ENCODE measurements around the gene RTRAF. TPM values are rescaled to one million over a fixed set of nuclear protein-coding genes. Genes with fewer than 3 reads are reported as not detected.

RTRAF gene
- total and polyA plus RNA-seq, 2 donors (not counting 1 experiment from before 2014, with no cell fraction given): 147 to 222 TPM

DNA sequence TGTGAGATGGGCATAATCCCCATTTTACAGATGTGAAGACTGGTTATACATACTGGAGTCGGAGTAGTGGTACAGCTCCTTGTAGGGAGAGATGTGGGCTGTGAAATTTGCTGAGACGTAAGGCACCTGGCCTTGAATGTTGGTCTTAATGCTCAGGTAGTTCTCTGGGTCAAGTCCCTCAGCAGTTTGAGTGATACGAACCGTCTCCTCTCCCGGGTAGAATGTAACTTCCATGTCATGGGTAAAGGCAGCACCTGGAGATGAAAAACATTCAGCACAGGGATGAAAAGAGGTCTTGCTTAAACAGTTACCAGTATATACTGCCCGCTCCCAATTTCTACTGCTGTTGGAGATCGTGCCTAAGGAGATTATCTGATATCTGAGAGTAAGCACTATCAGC is 51.3 kb downstream of the RTRAF start:
- Histone ChIP-seq H3K27ac (ENCODE audit: insufficient read depth, low read length) (no peak overlapping the region), H3K4me2 (ENCODE audit: extremely low read depth, insufficient read depth, low read length) (no peak overlapping the region), H3K79me2 (ENCODE audit: control insufficient read depth, insufficient read depth, low read length) (peaks cover 50% of the 10 kb centered on the region), H2AFZ (ENCODE audit: low read length) (no peak overlapping the region), H3K27me3 (ENCODE audit: control insufficient read depth, insufficient read depth, low read length) (no peaks in the 10 kb centered on the region), H3K36me3 (ENCODE audit: control insufficient read depth, insufficient read depth, low read length) (peaks cover 22% of the 10 kb centered on the region), H4K20me1 (ENCODE audit: control insufficient read depth, extremely low read depth, insufficient read depth, low read length) (no peaks in the 10 kb centered on the region), H3K4me1 (ENCODE audit: control insufficient read depth, extremely low read depth, insufficient read depth, low read length) (peaks cover 26% of the 10 kb centered on the region), H3K9me3 (ENCODE audit: control insufficient read depth, insufficient read depth, low read depth, low read length) (no peaks in the 10 kb centered on the region), H3K4me3 (replicated peaks in 1 of 4; ENCODE audit: control extremely low read depth in 1 of 4, insufficient read depth in 1 of 4, low read depth in 3 of 4, low read length in 4 of 4) (no peak overlapping the region), H3K9ac (ENCODE audit: insufficient read depth, low read length) (no peak overlapping the region)
- no peak for DNase-seq (ENCODE audit: low read depth in 2 of 2)
- TF ChIP-seq, protein P1, sequence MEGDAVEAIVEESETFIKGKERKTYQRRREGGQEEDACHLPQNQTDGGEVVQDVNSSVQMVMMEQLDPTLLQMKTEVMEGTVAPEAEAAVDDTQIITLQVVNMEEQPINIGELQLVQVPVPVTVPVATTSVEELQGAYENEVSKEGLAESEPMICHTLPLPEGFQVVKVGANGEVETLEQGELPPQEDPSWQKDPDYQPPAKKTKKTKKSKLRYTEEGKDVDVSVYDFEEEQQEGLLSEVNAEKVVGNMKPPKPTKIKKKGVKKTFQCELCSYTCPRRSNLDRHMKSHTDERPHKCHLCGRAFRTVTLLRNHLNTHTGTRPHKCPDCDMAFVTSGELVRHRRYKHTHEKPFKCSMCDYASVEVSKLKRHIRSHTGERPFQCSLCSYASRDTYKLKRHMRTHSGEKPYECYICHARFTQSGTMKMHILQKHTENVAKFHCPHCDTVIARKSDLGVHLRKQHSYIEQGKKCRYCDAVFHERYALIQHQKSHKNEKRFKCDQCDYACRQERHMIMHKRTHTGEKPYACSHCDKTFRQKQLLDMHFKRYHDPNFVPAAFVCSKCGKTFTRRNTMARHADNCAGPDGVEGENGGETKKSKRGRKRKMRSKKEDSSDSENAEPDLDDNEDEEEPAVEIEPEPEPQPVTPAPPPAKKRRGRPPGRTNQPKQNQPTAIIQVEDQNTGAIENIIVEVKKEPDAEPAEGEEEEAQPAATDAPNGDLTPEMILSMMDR (conservative IDR thresholded peaks at IDR 0.05 in 1 of 2, IDR thresholded peaks at IDR 0.05 in 1 of 2; ENCODE audit: low read depth in 1 of 2, low read length in 2 of 2): no peak
- no peak for TF ChIP-seq EZH2 (IDR thresholded peaks at IDR 0.05; ENCODE audit: low read length, missing control alignments)

DNA sequence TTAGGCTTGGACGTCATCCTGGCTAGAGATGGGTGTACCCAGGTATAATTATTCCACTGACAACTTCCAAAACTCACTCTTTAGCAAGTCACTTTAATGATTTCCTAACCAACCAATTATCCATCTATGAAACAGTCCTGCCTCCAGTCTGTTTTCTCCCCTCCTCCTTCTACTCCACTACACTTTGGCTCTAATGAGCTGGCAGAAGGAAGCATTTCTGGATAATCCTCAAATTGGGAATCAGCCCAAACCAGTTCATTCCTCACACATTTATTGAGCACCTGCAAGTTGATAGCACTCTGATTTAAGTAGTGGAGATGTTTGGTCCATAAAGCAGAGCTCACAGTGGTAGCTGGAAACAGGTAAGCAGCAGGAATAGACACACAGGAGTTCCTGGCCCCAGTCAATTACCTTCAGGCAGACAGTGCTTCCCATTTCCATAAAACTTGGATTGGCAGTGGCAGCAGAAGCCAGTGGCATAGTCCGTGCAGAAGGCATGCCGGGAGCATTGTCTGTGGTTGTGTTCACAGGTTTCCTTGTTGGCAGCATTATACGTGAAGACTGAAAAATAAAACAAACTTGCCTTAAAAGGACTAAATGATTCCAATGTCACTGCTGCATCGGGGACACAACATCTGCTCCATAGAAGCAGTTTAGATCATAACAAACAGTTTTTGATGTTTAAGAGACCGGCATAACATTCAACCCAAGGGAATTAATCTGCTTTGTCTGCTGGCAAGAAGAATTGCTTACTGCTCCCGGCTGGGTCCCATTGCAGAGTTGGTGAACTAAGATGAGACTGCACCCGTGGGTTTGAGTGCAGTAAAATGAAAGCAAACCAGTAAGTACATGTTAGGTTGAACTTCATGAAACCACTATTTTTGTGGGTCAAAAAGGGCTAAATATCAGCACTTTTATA is 53.3 kb downstream of the RTRAF start:
- no peaks in the 10 kb centered on the region for H3K27me3 ChIP-seq (ENCODE audit: control insufficient read depth, insufficient read depth, low read length)
- peak overlapping the region; percentile 68 for H3K4me2 ChIP-seq (ENCODE audit: extremely low read depth, insufficient read depth, low read length)
- H3K27ac ChIP-seq (ENCODE audit: insufficient read depth, low read length): no peak overlapping the region
- H3K4me1 ChIP-seq (ENCODE audit: control insufficient read depth, extremely low read depth, insufficient read depth, low read length): peaks cover 40% of the 10 kb centered on the region
- no peaks in the 10 kb centered on the region for H4K20me1 ChIP-seq (ENCODE audit: control insufficient read depth, extremely low read depth, insufficient read depth, low read length)
- H3K79me2 ChIP-seq (ENCODE audit: control insufficient read depth, insufficient read depth, low read length): peaks cover 59% of the 10 kb centered on the region
- no peak for TF ChIP-seq EZH2 (IDR thresholded peaks at IDR 0.05; ENCODE audit: low read length, missing control alignments)
- TF ChIP-seq, protein P1 (conservative IDR thresholded peaks at IDR 0.05 in 1 of 2, IDR thresholded peaks at IDR 0.05 in 1 of 2; ENCODE audit: low read depth in 1 of 2, low read length in 2 of 2): no peak
- H3K36me3 ChIP-seq (ENCODE audit: control insufficient read depth, insufficient read depth, low read length): peaks cover 24% of the 10 kb centered on the region
- no peaks in the 10 kb centered on the region for H3K9me3 ChIP-seq (ENCODE audit: control insufficient read depth, insufficient read depth, low read depth, low read length)
- no peak overlapping the region for H3K4me3 ChIP-seq (replicated peaks in 1 of 4; ENCODE audit: control extremely low read depth in 1 of 4, insufficient read depth in 1 of 4, low read depth in 3 of 4, low read length in 4 of 4)
- DNase-seq (ENCODE audit: low read depth in 2 of 2): no peak
- H3K9ac ChIP-seq (ENCODE audit: insufficient read depth, low read length): no peak overlapping the region
- no peak overlapping the region for H2AFZ ChIP-seq (ENCODE audit: low read length)

DNA sequence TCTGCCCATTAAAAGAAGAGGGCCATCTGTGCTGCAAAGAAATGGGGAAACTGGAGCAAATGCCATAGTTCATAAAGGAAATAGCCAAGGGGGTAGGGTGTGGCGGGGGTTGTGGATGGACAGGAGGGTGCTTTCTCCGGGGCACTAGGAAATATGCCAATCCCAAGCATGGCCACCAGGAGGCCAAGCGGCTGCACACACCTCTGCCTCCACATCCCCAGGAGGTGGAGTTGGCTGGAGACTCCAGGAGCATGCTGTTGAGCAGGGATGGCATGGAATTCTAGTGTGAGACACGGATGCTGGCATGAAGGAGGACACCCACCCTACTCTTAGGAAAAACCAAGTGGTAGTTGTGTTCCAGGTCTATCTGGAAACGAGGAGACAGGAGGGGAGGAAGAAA is 54.3 kb downstream of the RTRAF start:
- Histone ChIP-seq H3K27me3 (ENCODE audit: control insufficient read depth, insufficient read depth, low read length) (no peaks in the 10 kb centered on the region), H3K4me1 (ENCODE audit: control insufficient read depth, extremely low read depth, insufficient read depth, low read length) (peaks cover 47% of the 10 kb centered on the region), H3K4me2 (ENCODE audit: extremely low read depth, insufficient read depth, low read length) (no peak overlapping the region), H3K4me3 (replicated peaks in 1 of 4; ENCODE audit: control extremely low read depth in 1 of 4, insufficient read depth in 1 of 4, low read depth in 3 of 4, low read length in 4 of 4) (no peak overlapping the region), H2AFZ (ENCODE audit: low read length) (no peak overlapping the region), H3K36me3 (ENCODE audit: control insufficient read depth, insufficient read depth, low read length) (peaks cover 28% of the 10 kb centered on the region), H3K9me3 (ENCODE audit: control insufficient read depth, insufficient read depth, low read depth, low read length) (no peaks in the 10 kb centered on the region), H3K27ac (ENCODE audit: insufficient read depth, low read length) (no peak overlapping the region), H3K79me2 (ENCODE audit: control insufficient read depth, insufficient read depth, low read length) (peaks cover 70% of the 10 kb centered on the region), H3K9ac (ENCODE audit: insufficient read depth, low read length) (no peak overlapping the region), H4K20me1 (ENCODE audit: control insufficient read depth, extremely low read depth, insufficient read depth, low read length) (peaks cover 2% of the 10 kb centered on the region)
- TF ChIP-seq, protein P1 (conservative IDR thresholded peaks at IDR 0.05 in 1 of 2, IDR thresholded peaks at IDR 0.05 in 1 of 2; ENCODE audit: low read depth in 1 of 2, low read length in 2 of 2): peak; percentile 41 to 49
- no peak for TF ChIP-seq EZH2 (IDR thresholded peaks at IDR 0.05; ENCODE audit: low read length, missing control alignments)
- DNase-seq (ENCODE audit: low read depth in 2 of 2): no peak

Data from fibroblast of lung (primary cell).